Activated T-cell treated with anti-CD3 and anti-CD28 coated beads, Interleukin-2, amount 50 U/mL, for 48 hours (primary cell): Measurements from ENCODE around the gene FARS2.
A peak's percentile ranks its signal among the peaks of the same experiment; 100 is the strongest.

Experiments used
- DNase-seq, 2 experiments: peaks; one replicate each; pipeline ENCODE4 v3.0.0-alpha.2; 2020

Gene FARS2

DNA sequence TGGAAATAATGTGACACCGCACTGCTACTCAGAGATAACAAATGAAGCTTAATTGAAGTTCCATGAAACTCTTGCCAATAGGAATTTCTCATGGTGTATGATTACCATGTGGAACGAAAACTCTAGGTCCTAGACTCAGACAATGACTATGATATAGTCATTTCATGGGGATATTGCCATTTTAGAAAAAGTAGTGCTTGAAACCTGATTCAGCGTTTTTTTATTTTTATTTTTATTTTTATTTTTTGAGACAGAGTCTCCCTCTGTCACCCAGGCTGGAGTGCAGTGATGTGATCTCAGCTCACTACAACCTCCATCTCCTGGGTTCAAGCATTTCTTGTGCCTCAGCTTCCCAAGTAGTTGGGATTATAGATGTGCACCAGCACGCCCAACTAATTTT is 253.9 kb downstream of the FARS2 start:
- no peak for DNase-seq

DNA sequence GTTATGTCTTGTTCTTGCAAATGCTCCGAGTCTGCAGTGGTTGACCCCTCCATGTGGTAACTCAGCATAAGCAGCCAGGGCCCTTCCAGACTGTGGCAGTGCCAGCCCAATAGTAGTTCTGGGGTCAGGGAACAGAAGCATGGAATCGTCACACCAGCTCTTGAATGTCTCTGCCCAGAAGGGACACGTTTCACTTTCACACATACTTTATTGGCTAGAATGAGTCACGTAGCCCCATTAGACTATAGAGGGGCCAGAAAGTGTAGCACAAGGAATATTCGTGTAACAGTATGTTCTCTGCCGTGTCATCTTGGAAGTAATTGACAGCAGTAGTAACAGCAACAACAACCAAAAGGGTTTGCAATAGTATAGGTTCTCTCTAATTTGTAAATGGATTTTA is 254.7 kb downstream of the FARS2 start:
- no peak for DNase-seq

DNA sequence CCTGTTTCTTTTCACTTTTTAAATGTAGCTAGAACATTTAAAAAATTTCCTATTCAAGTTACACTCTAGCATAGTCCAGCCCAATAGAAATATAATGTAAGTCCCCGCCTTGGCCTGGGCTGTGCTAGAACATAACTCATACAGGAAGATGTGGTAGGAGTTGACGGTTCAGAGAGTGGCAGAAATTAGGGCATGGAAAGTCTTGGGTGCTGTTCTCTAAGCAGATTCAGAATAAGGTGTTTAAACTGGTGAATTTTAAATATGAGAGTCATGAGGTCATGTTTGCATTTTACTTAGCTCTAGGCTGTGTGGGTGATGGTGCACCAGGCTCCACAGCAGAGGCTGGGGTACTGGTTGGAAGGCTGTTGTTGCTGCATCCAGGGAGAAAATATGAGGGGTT is 256.5 kb downstream of the FARS2 start:
- DNase-seq, result peak; percentile 35 to 46

DNA sequence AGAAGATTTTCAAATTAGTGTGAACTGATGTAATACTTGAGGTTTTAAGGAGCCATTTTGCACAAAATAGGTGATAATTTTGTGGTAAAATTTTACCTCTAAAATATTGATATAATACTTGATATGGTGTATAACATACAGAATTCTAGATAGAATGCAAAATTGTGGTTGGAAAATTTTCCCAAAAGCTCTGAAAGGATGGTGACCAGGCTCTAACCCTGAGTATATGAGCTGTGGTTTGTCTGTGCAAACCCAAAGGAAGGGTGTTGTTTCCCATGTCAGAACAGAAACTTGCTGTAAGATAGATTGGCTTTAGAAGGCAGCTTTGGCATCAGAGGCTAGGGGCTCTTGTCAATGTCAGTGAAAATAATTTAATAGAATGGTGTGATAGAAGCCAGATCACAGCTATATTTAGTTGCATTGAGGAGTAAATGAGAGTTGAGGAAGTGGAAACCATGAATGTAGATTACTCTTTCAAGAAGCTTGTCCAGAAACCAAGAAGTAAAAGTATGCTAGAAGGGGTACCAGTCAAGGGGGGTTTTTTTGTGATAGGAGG is 257.7 kb downstream of the FARS2 start:
- DNase-seq, result no peak

DNA sequence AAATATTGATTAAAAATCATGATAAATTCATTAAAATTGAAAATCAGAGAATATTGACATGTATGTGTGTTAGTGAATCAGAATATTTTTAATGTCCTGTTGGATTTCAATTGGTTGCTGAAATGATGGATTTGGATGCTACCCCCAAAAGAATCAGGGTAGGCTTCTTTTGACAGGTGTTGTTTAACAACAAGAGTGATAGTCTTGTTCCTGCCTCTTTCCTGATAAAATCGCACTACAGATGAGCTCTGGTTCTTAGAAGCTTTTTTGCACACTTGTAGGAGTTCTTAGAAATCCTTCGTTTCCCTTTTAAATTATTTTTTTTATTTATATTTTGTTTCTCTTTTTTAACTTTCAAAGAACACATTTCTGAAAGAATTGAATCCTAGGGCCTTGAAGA is 259.5 kb downstream of the FARS2 start:
- no peak for DNase-seq

DNA sequence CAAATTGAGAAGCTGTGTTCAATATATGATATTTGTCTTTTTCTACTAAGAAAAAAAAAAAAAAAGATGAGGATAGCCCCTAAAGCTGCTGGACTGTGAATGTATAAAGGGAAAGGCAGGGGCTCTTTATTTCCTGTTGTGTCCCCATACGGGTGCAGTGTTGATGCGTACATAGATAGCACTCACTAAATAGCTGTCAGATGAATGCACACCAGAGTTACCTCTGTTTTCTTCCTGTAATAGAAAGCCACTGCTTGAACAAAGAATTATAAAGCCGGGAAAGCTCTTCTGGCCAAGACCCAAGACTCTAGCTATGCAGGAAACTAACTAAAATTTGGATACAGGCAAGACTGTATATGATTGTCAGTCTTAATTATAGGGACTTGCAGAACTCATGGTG is 260.0 kb downstream of the FARS2 start:
- no peak for DNase-seq

- DNase-seq, result no peak
Measured at GRCh38 chr6:5522147-5522546, 260.8 kb downstream of the FARS2 start.

- DNase-seq, result no peak
Measured at GRCh38 chr6:5524110-5524509, 262.8 kb downstream of the FARS2 start.

- DNase-seq, result no peak
Measured at GRCh38 chr6:5525209-5525608, 263.9 kb downstream of the FARS2 start.

DNA sequence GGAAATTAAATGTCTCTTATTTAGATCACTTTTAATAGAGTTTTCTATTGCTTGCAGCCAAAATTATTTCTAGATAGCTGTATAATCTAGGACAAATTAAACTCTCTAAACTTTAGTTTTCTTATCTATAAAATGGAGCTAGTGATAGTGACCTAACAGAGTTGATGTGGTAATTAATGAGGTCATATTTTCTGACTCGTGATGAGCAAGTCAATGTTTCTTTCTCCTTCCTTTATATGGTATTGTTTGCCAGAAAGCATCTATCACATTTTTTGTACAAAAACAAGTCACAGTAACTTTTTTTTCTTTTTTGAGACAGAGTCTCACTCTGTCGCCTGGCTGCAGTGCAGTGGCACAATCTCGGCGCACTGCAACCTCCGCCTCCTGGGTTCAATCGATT is 267.7 kb downstream of the FARS2 start:
- DNase-seq, result no peak

- no peak for DNase-seq
Measured at GRCh38 chr6:5529733-5530132, 268.4 kb downstream of the FARS2 start.

DNA sequence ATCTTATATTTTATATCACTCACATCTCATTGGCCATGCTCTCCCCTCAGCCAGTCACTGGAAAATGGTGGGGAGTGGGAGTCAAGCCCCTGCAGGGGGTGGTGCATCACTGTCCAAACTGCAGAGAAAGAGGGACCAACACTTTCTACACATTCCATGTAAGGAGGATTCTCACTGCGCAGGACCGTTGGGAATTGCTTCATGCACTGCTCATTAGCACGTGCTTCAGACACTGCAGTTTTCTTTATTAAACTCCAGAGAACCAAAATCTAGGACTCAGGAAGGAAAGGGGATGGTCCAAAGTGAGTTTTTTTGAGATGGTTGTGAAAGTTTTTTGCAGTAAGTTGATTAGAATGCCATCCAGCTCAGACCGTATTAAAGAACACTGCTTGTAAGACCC is 269.8 kb downstream of the FARS2 start:
- DNase-seq, result no peak

GRCh38 chr6:5531853-5532375 is 270.6 kb downstream of the FARS2 start:
- no peak for DNase-seq

- DNase-seq, result no peak
Measured at GRCh38 chr6:5532941-5533340, 271.6 kb downstream of the FARS2 start.

- DNase-seq, result no peak
Measured at GRCh38 chr6:5534643-5535042, 273.3 kb downstream of the FARS2 start.

DNA sequence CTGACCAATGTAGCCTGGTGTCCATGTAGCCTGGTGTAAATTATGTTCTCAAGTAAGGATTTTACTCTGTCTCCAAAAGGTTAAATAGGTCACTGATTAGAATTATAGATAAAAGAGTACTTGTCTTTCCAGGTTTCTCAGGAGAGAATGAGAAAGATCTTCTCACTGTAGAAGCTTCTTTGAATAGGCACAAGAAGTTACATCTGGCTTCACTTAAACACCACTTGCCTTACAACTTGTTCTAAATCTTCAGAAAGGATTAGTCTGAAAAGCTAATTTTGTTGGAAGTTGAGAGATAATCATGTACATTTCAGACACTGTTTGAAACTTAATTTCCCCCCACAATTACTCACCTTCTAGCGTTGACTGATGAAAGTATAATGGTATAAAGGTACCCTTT is 275.3 kb downstream of the FARS2 start:
- no peak for DNase-seq

- DNase-seq, result no peak
Measured at GRCh38 chr6:5537132-5537531, 275.8 kb downstream of the FARS2 start.

DNA sequence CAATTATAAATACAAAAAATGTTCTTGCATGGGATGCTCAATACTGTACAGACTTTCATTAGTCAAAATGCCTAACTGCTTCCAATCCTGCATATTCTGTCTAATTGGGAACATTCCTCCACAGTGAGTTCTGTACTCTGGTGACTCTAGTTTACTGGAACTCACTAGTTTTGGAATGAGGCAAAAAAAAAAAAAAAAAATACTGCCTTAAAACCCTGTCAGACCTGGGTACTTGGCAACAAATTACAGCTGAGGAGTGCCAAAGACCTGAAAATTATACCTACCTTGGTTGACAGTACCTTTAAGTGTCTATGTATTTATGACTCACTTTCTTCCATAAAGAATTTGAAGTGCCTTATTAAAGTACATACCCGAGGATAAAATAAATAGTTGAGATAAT is 276.7 kb downstream of the FARS2 start:
- DNase-seq, result no peak

DNA sequence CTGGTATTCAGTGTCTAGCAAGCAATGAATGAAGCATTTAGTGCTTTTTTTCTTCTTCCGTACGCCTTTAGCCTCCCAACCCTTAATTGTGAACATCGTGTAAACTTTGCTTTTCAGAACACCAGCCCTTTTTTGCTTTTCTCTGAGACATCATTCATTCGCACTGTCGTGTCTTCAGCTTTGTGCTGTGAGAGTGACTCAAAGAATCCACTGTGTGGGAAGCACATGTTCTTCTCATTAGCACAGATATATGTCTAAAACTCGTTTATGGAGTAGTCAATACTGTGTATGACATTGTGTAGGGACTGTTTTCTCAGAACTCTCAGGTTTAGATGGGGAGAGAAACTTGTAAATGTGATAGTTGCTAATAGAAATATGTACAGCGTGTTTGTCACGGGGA is 279.1 kb downstream of the FARS2 start:
- DNase-seq, result no peak

GRCh38 chr6:5541025-5541424 is 279.7 kb downstream of the FARS2 start:
- no peak for DNase-seq

DNA sequence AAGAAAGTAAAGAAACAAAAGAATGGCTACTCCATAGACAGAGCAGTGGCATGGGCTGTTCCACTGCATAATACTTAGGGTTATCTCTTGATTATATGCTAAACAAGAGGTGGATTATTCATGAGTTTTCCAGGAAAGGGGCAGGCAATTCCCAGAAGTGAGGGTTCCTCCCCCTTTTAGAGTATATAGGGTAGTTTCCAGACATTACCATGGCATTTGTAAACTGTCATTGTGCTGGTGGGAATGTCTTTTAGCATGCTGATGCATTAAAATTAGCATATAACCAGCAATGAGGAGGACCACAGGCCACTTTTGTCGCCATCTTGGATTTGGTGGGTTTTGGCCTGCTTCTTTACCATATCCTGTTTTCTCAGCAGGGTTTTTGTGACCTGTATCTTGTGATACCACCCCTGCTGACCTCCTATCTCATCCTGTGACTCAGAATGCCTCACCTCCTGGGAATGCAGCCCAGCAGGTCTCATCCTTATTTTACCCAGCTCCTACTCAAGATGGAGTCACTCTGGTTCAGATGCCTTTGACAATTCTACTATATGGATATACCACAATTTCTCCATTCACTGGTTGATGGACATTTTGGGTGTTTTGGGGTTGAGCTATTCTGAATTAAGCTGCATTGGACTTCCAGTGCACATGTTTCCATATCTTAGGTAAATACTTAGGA is 280.6 kb downstream of the FARS2 start:
- no peak for DNase-seq

DNA sequence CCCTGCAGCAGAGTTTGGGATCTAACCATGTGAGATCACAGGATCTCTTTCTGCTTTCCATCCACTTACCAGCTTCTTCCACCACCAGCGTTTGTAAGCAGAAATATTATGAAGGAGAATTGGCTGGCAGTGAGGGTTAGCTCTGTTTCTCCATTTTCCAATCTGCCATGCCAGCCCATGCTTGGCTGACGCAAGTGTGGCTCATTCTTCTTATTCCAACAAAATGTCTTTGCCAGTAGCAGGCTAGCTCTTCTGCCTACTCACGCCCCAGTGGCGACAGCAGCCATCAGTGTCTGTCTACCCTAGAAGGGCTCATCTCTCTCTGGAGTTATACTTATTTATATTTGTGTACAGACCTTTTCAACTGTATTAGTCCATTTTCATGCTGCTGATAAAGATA is 286.2 kb downstream of the FARS2 start:
- DNase-seq, result no peak

GRCh38 chr6:5550631-5551030 is 289.3 kb downstream of the FARS2 start:
- DNase-seq, result no peak

GRCh38 chr6:5552243-5552642 is 290.9 kb downstream of the FARS2 start:
- DNase-seq, result no peak

DNA sequence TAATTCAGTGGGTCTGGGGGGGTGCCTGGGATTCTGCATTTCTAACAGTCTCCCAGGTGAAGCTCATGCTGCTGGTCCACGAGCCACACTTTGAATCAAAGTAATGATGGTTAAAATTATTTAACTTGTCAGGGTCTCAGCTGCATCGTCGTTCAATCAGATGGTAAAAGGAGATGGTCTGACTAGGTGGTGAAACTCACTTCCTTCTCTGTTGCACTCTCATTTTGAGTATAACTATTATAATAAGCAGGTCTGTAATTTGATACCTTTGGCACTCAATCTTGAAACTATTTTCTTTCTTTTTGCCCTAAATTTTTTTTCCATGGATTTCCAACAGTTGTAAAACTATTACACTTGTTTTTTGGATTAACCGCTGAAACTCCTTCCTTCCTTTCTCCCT is 292.5 kb downstream of the FARS2 start:
- DNase-seq, result no peak
